HG03097 (cell line): ENCODE data around the gene DGCR6L.
"Not testable (repeated sequence)": the region's sequence is repeated elsewhere in the genome, so short reads cannot be mapped to it uniquely, and the experiment has no call there.

Source experiments
- ATAC-seq: cut with Tn5 transposase; IDR thresholded peaks from one replicate; pipeline ENCODE4 v1.9.1; 2021; ENCODE audit not compliant: unreplicated experiment, low FRiP score

DGCR6L gene

GRCh38 chr22:20319745-20320658 is at the start of gene DGCR6L:
Gene DGCR6L (minus strand): TSS chr22:20320060. CDS start chr22:20319988, 72 bp downstream.
- peak; percentile 68 for ATAC-seq

GRCh38 chr22:20368875-20369274 is 49.0 kb upstream of the DGCR6L start:
- ATAC-seq: not testable (repeated sequence)

- not testable (repeated sequence) for ATAC-seq
Measured at GRCh38 chr22:20366841-20367240, 47.0 kb upstream of the DGCR6L start.

- not testable (repeated sequence) for ATAC-seq
Measured at GRCh38 chr22:20364335-20365260, 44.7 kb upstream of the DGCR6L start.

GRCh38 chr22:20362403-20362802 is 42.5 kb upstream of the DGCR6L start:
- ATAC-seq: not testable (repeated sequence)

GRCh38 chr22:20361752-20362229 is 41.9 kb upstream of the DGCR6L start:
- not testable (repeated sequence) for ATAC-seq

- not testable (repeated sequence) for ATAC-seq
Measured at GRCh38 chr22:20360866-20361751, 41.2 kb upstream of the DGCR6L start.

GRCh38 chr22:20360261-20360660 is 40.4 kb upstream of the DGCR6L start:
- not testable (repeated sequence) for ATAC-seq

- not testable (repeated sequence) for ATAC-seq
Measured at GRCh38 chr22:20358503-20359239, 38.8 kb upstream of the DGCR6L start.

GRCh38 chr22:20357967-20358366 is 38.1 kb upstream of the DGCR6L start:
- ATAC-seq: not testable (repeated sequence)

- ATAC-seq: not testable (repeated sequence)
Measured at GRCh38 chr22:20356906-20357305, 37.0 kb upstream of the DGCR6L start.

- not testable (repeated sequence) for ATAC-seq
Measured at GRCh38 chr22:20355939-20356636, 36.2 kb upstream of the DGCR6L start.

- no peak for ATAC-seq
Measured at GRCh38 chr22:20354238-20354975, 34.5 kb upstream of the DGCR6L start.

GRCh38 chr22:20352536-20352935 is 32.7 kb upstream of the DGCR6L start:
- ATAC-seq: not testable (repeated sequence)

GRCh38 chr22:20346553-20346952 is 26.7 kb upstream of the DGCR6L start:
- not testable (repeated sequence) for ATAC-seq

- not testable (repeated sequence) for ATAC-seq
Measured at GRCh38 chr22:20338291-20338690, 18.4 kb upstream of the DGCR6L start.

GRCh38 chr22:20337807-20338206 is 17.9 kb upstream of the DGCR6L start:
- not testable (repeated sequence) for ATAC-seq

GRCh38 chr22:20336561-20336960 is 16.7 kb upstream of the DGCR6L start:
- ATAC-seq: not testable (repeated sequence)
